HepG2 (cell line): Measurements from ENCODE around the gene PDK1. TPM values are rescaled to one million over a fixed set of nuclear protein-coding genes. Genes with fewer than 3 reads are reported as not detected.

Experiments used
- ATAC-seq: fragments of 200-7000 bp; cut with Tn5 transposase; 3 replicates; pipeline ENCODE4 v1.9.1; 2020; ENCODE audit warnings: mild to moderate bottlenecking, moderate library complexity
- BruUV-seq: library from RNA; stranded (reverse); fragments of 400-500 nt; replicated peaks from 2 replicates; lab custom pipeline; 2021; lab: Mats Ljungman, UMichigan
- CTCF ChIA-PET: fragments of 300-600 bp; formaldehyde crosslinking; extraction: SDS; loops from one replicate; lab custom pipeline; 2021; ENCODE audit warnings: low total read pairs, inconsistent platforms, low intra/inter-chr PET ratio; lab: Yijun Ruan, JAX
- POLR2A ChIA-PET: fragments of 350-600 bp; sonication (Branson Sonifier 250); formaldehyde crosslinking; loops from one replicate; lab custom pipeline; 2020; ENCODE audit warnings: antibody characterized with exemption, inconsistent platforms; lab: Yijun Ruan, JAX
- DNase-seq: peaks from one replicate; pipeline ENCODE4 v3.0.0-alpha.2; 2015; ENCODE audit warnings: low spot score
- FAIRE-seq: peaks from 3 replicates; lab custom pipeline; 2011; peaks lifted over from hg19 to GRCh38; lab: Jason Lieb, UNC
- H2AFZ ChIP-seq: one replicate; pipeline ENCODE4 v1.6.1; 2011; ENCODE audit warnings: low read length, inconsistent platforms
- H3K27ac ChIP-seq: fragments of 300-600 bp; 3 replicates; pipeline ENCODE4 v1.8.0; 2011; ENCODE audit warnings: mixed run types, mild to moderate bottlenecking, mixed read lengths, low read length, inconsistent platforms; ENCODE audit not compliant: insufficient read depth; ENCODE audit errors: extremely low read length
- H3K27me3 ChIP-seq, 2 experiments: fragments of 200-600 bp in 1 of 2; 2 replicates in 1 of 2; 3 replicates in 1 of 2; pipeline versions ENCODE4 v1.6.0 to v1.8.0; 2011; ENCODE audit warnings: low read length in 2 of 2, mild to moderate bottlenecking in 2 of 2, moderate library complexity in 2 of 2, inconsistent platforms in 1 of 2; ENCODE audit not compliant: insufficient read depth in 2 of 2, control insufficient read depth in 1 of 2
- H3K36me3 ChIP-seq, 2 experiments: fragments of 200-600 bp in 1 of 2; replicated peaks in 1 of 2; 2 replicates in 1 of 2; 3 replicates in 1 of 2; pipeline versions ENCODE4 v1.5.1 to v1.8.0; 2011; ENCODE audit warnings: low read length in 2 of 2, inconsistent platforms in 1 of 2; ENCODE audit not compliant: insufficient read depth in 2 of 2, control insufficient read depth in 1 of 2
- H3K4me1 ChIP-seq: 2 replicates; pipeline ENCODE4 v1.5.1; 2012; ENCODE audit warnings: low read length, inconsistent platforms; ENCODE audit not compliant: insufficient read depth
- H3K4me2 ChIP-seq: 2 replicates; pipeline ENCODE4 v1.6.0; 2011; ENCODE audit warnings: low read depth, low read length, inconsistent platforms
- H3K4me3 ChIP-seq, 3 experiments: fragments of 200-600 bp in 1 of 3; sonication (generic), shearing (Covaris generic) in 1 of 3; replicated peaks in 1 of 3; 2 replicates each; pipeline ENCODE4 v1.5.1; 2011 to 2016; ENCODE audit warnings: low read length in 3 of 3, inconsistent platforms in 2 of 3, low read depth in 2 of 3, mild to moderate bottlenecking in 2 of 3, control low read depth in 1 of 3, mixed read lengths in 1 of 3; ENCODE audit not compliant: insufficient read depth in 1 of 3
- H3K79me2 ChIP-seq: one replicate; pipeline ENCODE4 v1.6.1; 2011; ENCODE audit warnings: low read length, inconsistent platforms; ENCODE audit not compliant: insufficient read depth
- H3K9ac ChIP-seq: 2 replicates; pipeline ENCODE4 v1.6.0; 2011; ENCODE audit warnings: mild to moderate bottlenecking, low read depth, low read length, inconsistent platforms; ENCODE audit not compliant: insufficient read depth
- H3K9me3 ChIP-seq: 2 replicates; pipeline ENCODE4 v1.5.1; 2012; ENCODE audit warnings: mild to moderate bottlenecking, low read length
- H4K20me1 ChIP-seq: 2 replicates; pipeline ENCODE4 v1.6.0; 2011; ENCODE audit warnings: inconsistent platforms, mild to moderate bottlenecking, low read length, moderate library complexity; ENCODE audit not compliant: insufficient read depth
- ADNP ChIP-seq: sonication (generic); formaldehyde crosslinking; IDR thresholded peaks from 2 replicates; pipeline ENCODE4 v1.4.0; 2020; ENCODE audit warnings: missing genetic modification reagents
- DMAP1 ChIP-seq: IDR thresholded peaks from 2 replicates; pipeline ENCODE4 v1.6.1; 2016
- GTF2F1 ChIP-seq: fragments of 150-350 bp; IDR thresholded peaks from 2 replicates; pipeline ENCODE4 v1.6.1; 2014; ENCODE audit warnings: low read length
- MAFF ChIP-seq: IDR thresholded peaks from 2 replicates; pipeline ENCODE4 v1.6.1; 2011; ENCODE audit warnings: low read depth, low read length, improper control_type of control experiment
- MAFK ChIP-seq, 2 experiments: IDR thresholded peaks in 1 of 2; conservative IDR thresholded peaks in 1 of 2; 2 replicates each; pipeline ENCODE4 v1.6.1; 2011; ENCODE audit warnings: improper control_type of control experiment in 2 of 2, low read length in 2 of 2
- MIER3 ChIP-seq: IDR thresholded peaks from 2 replicates; pipeline ENCODE4 v1.6.1; 2016; ENCODE audit warnings: missing compliant biosample characterization, borderline replicate concordance
- ZBTB1 ChIP-seq: sonication (generic); formaldehyde crosslinking; IDR thresholded peaks from 2 replicates; pipeline ENCODE4 v1.4.0; 2020; ENCODE audit warnings: missing genetic modification reagents, borderline replicate concordance
- ZNF143 ChIP-seq: sonication (generic); formaldehyde crosslinking; IDR thresholded peaks from 2 replicates; pipeline ENCODE4 v1.4.0; 2020; ENCODE audit warnings: missing genetic modification reagents
- ZNF607 ChIP-seq: sonication (generic); formaldehyde crosslinking; IDR thresholded peaks from 2 replicates; pipeline ENCODE4 v1.5.1; 2020; ENCODE audit warnings: missing genetic modification reagents, mild to moderate bottlenecking, borderline replicate concordance
- ZSCAN25 ChIP-seq: sonication (generic); formaldehyde crosslinking; IDR thresholded peaks from 2 replicates; pipeline ENCODE4 v1.8.0; 2022; ENCODE audit warnings: mild to moderate bottlenecking, missing genetic modification reagents
- ZXDC ChIP-seq: sonication (generic); formaldehyde crosslinking; IDR thresholded peaks from 2 replicates; pipeline ENCODE4 v1.5.0; 2020; ENCODE audit warnings: mild to moderate bottlenecking, missing genetic modification reagents
- WGBS: methylation state at CpG from one replicate; pipeline ENCODE4 v1.1.6; 2017; ENCODE audit warnings: low lambda C conversion rate; 5-methylcytosine and 5-hydroxymethylcytosine counted together
- in situ Hi-C: cut with HindIII; loops from 2 replicates; pipeline ENCODE4 v1.10.0; 2017; ENCODE audit warnings: low pct_unique_long_range_greater_than_20kb; ENCODE audit not compliant: extremely low pct_ligation_motif_present
- intact Hi-C: fragments of 100-400 bp; cut with micrococcal nuclease; formaldehyde crosslinking; loops from one replicate; pipeline ENCODE4 v1.10.0; 2022; ENCODE audit not compliant: unreplicated experiment
- polyA plus RNA-seq, 8 experiments: library from polyadenylated mRNA; depleted of rRNA in 3 of 8; stranded (reverse) in 7 of 8; unstranded in 1 of 8; fragments of >200 nt; fragmentation: Illumina TruSeq in 4 of 8; extraction: Trizol in 4 of 8; gene quantifications; 2 replicates each; pipeline versions ENCODE4 v1.2.1 to v1.2.3, GENCODE V29; 2011 to 2016; ENCODE audit warnings: low read depth in 4 of 8, missing spikeins in 1 of 8, mixed read lengths in 1 of 8; ENCODE audit not compliant: insufficient read depth in 1 of 8
- total RNA-seq, 5 experiments: library from RNA; depleted of rRNA; stranded (reverse); fragments of >200 nt; fragmentation: Illumina TruSeq; extraction: Trizol; gene quantifications; 2 replicates each; pipeline ENCODE4 v1.2.3, GENCODE V29; 2016; ENCODE audit warnings: low read depth in 1 of 5
- TF ChIP-seq, protein P1 (sequence below): sonication (generic); formaldehyde crosslinking; IDR thresholded peaks from 2 replicates; pipeline ENCODE4 v1.8.0; 2022; ENCODE audit warnings: missing genetic modification reagents, mild to moderate bottlenecking, borderline replicate concordance
- TF ChIP-seq, protein P2 (sequence below): sonication (generic); formaldehyde crosslinking; IDR thresholded peaks from 2 replicates; pipeline ENCODE4 v1.4.0; 2020; ENCODE audit warnings: missing genetic modification reagents

The PDK1 gene
- total and polyA plus RNA-seq, 2 of the 13 experiments (the other 11 are each of a cell fraction or from before 2014, with no cell fraction given) = 11.9 to 96.9 TPM

DNA sequence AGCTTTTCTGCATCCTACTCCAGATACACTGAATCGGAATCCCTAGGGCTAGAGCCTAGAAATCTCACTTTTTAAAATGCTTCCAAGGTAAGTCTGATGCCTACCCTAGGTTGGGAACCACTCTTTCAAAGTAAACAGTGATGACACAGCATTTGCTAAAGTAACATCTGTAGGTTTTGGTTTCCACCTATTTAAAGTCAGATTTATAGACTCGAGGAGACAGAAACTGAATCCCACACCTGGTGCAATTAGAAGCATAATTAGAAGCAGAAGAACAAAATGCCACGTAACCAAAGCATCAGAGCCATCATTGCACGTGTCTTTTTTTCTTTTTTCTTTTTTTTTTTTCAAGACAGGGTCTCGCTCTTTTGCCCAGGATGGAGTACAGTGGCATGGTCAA is 40.9 kb downstream of the PDK1 start:
- CTCF ChIA-PET = no interaction called here

GRCh38 chr2:172597176-172597842 is 41.4 kb downstream of the PDK1 start:
- Histone ChIP-seq H3K9ac (no peak overlapping the region), H3K27ac (no peak overlapping the region), H3K4me1 (no peaks in the 10 kb centered on the region), H3K9me3 (no peaks in the 10 kb centered on the region), H3K4me2 (no peak overlapping the region), H4K20me1 (peaks cover 22% of the 10 kb centered on the region; the same call in 1 of the 2 replicates), H3K79me2 (no peaks in the 10 kb centered on the region), H2AFZ (no peak overlapping the region), H3K27me3 (no peaks in the 10 kb centered on the region), H3K4me3 (no peak overlapping the region), H3K36me3 (peaks cover 28 to 91% of the 10 kb centered on the region in 2 experiments)
- 95% methylated on average over 3 of the region's 3 CpGs for WGBS
- ATAC-seq (no peak), FAIRE-seq (no peak), DNase-seq (no peak)
- intact Hi-C loops (no loop called here), in situ Hi-C loops (no loop called here)
- CTCF ChIA-PET = no interaction called here
- BruUV-seq = no TSS peak
- POLR2A ChIA-PET = no interaction called here
- no peak for TF ChIP-seq ZNF607
- TF ChIP-seq GTF2F1 = no peak
- no peak for TF ChIP-seq ZNF143
- TF ChIP-seq, protein P1, sequence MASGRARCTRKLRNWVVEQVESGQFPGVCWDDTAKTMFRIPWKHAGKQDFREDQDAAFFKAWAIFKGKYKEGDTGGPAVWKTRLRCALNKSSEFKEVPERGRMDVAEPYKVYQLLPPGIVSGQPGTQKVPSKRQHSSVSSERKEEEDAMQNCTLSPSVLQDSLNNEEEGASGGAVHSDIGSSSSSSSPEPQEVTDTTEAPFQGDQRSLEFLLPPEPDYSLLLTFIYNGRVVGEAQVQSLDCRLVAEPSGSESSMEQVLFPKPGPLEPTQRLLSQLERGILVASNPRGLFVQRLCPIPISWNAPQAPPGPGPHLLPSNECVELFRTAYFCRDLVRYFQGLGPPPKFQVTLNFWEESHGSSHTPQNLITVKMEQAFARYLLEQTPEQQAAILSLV (CRISPR knock-in tag) = no peak
- no peak for TF ChIP-seq ZXDC (CRISPR knock-in tag)
- no peak for TF ChIP-seq ADNP (CRISPR knock-in tag)
- no peak for TF ChIP-seq MIER3 (CRISPR knock-in tag)
- TF ChIP-seq ZSCAN25 (CRISPR knock-in tag) = no peak
- no peak for TF ChIP-seq ZBTB1 (CRISPR knock-in tag)

More for the DNA sequence above, 40.9 kb downstream of the PDK1 start:
- no peaks in the 10 kb centered on the region for H3K27me3 ChIP-seq
- in situ Hi-C loops (no loop called here), intact Hi-C loops (no loop called here)
- no peak for ATAC-seq
- H3K79me2 ChIP-seq = no peaks in the 10 kb centered on the region
- no peak overlapping the region for H2AFZ ChIP-seq
- POLR2A ChIA-PET = no interaction called here
- H3K9ac ChIP-seq = no peak overlapping the region
- H3K9me3 ChIP-seq = no peaks in the 10 kb centered on the region
- no peak for FAIRE-seq
- H3K4me1 ChIP-seq = no peaks in the 10 kb centered on the region
- no peak overlapping the region for H3K4me2 ChIP-seq
- no peak overlapping the region for H3K27ac ChIP-seq
- peaks cover 22% of the 10 kb centered on the region; the same call in 1 of the 2 replicates for H4K20me1 ChIP-seq
- DNase-seq = no peak
- WGBS = 95% methylated on average over 5 of the region's 5 CpGs
- H3K36me3 ChIP-seq = peaks cover 28 to 88% of the 10 kb centered on the region in 2 experiments
- TF ChIP-seq DMAP1 (CRISPR knock-in tag) (no peak), MAFF (0 out of 2 replicates have a peak, but pooled peaks have one; percentile 8), MAFK (conservative IDR thresholded peaks at IDR 0.05 in 1 of 2, IDR thresholded peaks at IDR 0.05 in 1 of 2; ENCODE audit: low read length in 2 of 2) (peak; percentile 54 to 63)
- TF ChIP-seq, protein P2, sequence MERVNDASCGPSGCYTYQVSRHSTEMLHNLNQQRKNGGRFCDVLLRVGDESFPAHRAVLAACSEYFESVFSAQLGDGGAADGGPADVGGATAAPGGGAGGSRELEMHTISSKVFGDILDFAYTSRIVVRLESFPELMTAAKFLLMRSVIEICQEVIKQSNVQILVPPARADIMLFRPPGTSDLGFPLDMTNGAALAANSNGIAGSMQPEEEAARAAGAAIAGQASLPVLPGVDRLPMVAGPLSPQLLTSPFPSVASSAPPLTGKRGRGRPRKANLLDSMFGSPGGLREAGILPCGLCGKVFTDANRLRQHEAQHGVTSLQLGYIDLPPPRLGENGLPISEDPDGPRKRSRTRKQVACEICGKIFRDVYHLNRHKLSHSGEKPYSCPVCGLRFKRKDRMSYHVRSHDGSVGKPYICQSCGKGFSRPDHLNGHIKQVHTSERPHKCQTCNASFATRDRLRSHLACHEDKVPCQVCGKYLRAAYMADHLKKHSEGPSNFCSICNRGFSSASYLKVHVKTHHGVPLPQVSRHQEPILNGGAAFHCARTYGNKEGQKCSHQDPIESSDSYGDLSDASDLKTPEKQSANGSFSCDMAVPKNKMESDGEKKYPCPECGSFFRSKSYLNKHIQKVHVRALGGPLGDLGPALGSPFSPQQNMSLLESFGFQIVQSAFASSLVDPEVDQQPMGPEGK (CRISPR knock-in tag) = no peak
- TSS peak; percentile 14 for BruUV-seq
- H3K4me3 ChIP-seq = no peak overlapping the region
